ENCODE data around the gene GRIN3B. TPM values are rescaled to one million over a fixed set of nuclear protein-coding genes. Genes with fewer than 3 reads are reported as not detected.

The GRIN3B gene
- total and polyA plus RNA-seq, 2 of the 8 experiments (the other 6 are each of a cell fraction or from before 2014, with no cell fraction given): 0.45 to 1.0 TPM

- TF ChIP-seq CHD7 (IDR thresholded peaks at IDR 0.05; ENCODE audit: insufficient replicate concordance, low read length): no peak
Measured at GRCh38 chr19:989381-990081, 10.7 kb upstream of the GRIN3B start (continued).

Measured in H1 (cell line).